ENCODE data around the gene RIPK3. TPM values are rescaled to one million over a fixed set of nuclear protein-coding genes. Genes with fewer than 3 reads are reported as not detected.
"Not testable (repeated sequence)": the region's sequence is repeated elsewhere in the genome, so short reads cannot be mapped to it uniquely, and the experiment has no call there.

The RIPK3 gene
- polyA plus RNA-seq, 6 donors from 2014 or later, result 7.7 to 12.9 (median 9.3) TPM; not detected in 1

- Mint-ChIP-seq H3K4me3 (no peak overlapping the region), H3K9me3 (no peaks in the 10 kb centered on the region), H3K4me1 (no peaks in the 10 kb centered on the region), H3K27ac (no peak overlapping the region), H3K36me3 (no peaks in the 10 kb centered on the region), H3K27me3 (peaks cover 0 to 5% (median 0%) of the 10 kb centered on the region in 3 donors)
- ATAC-seq (ENCODE audit: low read depth in 2 of 2) (no peak), DNase-seq (no peak)
Observed at GRCh38 chr14:24377657-24378056, 37.9 kb upstream of the RIPK3 start.

GRCh38 chr14:24377126-24377525, 37.3 kb upstream of the RIPK3 start:
- Mint-ChIP-seq H3K36me3 (no peaks in the 10 kb centered on the region), H3K9me3 (no peaks in the 10 kb centered on the region), H3K4me1 (no peaks in the 10 kb centered on the region), H3K4me3 (no peak overlapping the region), H3K27me3 (peaks cover 0 to 5% (median 0%) of the 10 kb centered on the region in 3 donors), H3K27ac (no peak overlapping the region)
- ATAC-seq (ENCODE audit: low read depth in 2 of 2) (no peak), DNase-seq (no peak)

- peaks cover 0 to 5% (median 0%) of the 10 kb centered on the region in 3 donors for H3K27me3 Mint-ChIP-seq
Observed at GRCh38 chr14:24376448-24377070, 36.8 kb upstream of the RIPK3 start.

DNA sequence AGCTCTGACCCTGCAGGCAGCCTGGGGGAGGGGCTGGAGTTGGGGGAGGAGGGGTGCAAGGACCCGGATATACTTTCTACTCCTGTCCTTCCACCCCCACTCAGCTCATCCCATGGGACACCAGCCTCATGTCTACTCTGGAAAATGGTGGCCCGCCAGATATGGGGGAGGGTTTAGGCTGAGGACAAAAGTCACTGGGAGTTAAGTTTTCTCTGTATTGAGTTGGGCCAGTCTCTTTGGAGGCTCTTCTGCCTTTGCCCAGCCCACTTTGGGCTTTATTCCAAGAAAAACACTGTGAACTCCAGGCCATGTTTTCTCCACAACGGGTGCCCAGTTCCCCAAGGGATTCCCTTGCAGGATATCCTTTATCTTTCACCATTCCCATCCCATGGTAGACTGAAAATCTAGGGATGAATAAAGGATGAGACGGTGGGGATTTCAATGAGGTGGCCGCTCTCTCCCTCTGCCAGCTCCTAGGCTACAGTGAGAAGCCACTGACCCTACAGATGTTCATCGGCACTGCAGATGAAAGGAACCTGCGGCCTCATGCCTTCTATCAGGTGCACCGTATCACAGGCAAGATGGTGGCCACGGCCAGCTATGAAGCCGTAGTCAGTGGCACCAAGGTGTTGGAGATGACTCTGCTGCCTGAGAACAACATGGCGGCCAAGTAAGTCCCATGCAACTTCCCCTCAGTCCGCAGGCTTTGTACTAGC, 33.1 kb upstream of the RIPK3 start:
- H3K27ac Mint-ChIP-seq, result no peak overlapping the region
- H3K4me1 Mint-ChIP-seq, result peaks cover 10 to 12% (median 10%) of the 10 kb centered on the region in 3 donors
- no peaks in the 10 kb centered on the region for H3K36me3 Mint-ChIP-seq
- peaks cover 0 to 6% (median 5%) of the 10 kb centered on the region in 3 donors for H3K27me3 Mint-ChIP-seq
- no peaks in the 10 kb centered on the region for H3K9me3 Mint-ChIP-seq
- ATAC-seq (ENCODE audit: low read depth in 2 of 2) (no peak), DNase-seq (no peak)
- no peak overlapping the region for H3K4me3 Mint-ChIP-seq

More at GRCh38 chr14:24376448-24377070, 36.8 kb upstream of the RIPK3 start:
- ATAC-seq (ENCODE audit: low read depth in 2 of 2), result no peak
- DNase-seq, result no peak
- no peak overlapping the region for H3K27ac Mint-ChIP-seq
- H3K4me1 Mint-ChIP-seq, result no peaks in the 10 kb centered on the region
- no peaks in the 10 kb centered on the region for H3K9me3 Mint-ChIP-seq
- no peaks in the 10 kb centered on the region for H3K36me3 Mint-ChIP-seq
- no peak overlapping the region for H3K4me3 Mint-ChIP-seq

- peak overlapping the region in 1 of 6 donors; percentile 92 for H3K27ac Mint-ChIP-seq
- peaks cover 22 to 24% (median 23%) of the 10 kb centered on the region in 3 donors for H3K4me1 Mint-ChIP-seq
- H3K36me3 Mint-ChIP-seq; ATAC-seq (ENCODE audit: low read depth in 2 of 2); H3K9me3 Mint-ChIP-seq; DNase-seq: not testable (repeated sequence)
- peak overlapping the region in 1 of 8 donors; percentile 43 for H3K4me3 Mint-ChIP-seq
- H3K27me3 Mint-ChIP-seq, result peaks cover 0 to 16% (median 0%) of the 10 kb centered on the region in 3 donors
Observed at GRCh38 chr14:24371605-24372004, 31.8 kb upstream of the RIPK3 start.

GRCh38 chr14:24370748-24371147, 31.0 kb upstream of the RIPK3 start:
- Mint-ChIP-seq H3K27me3 (peaks cover 0 to 16% (median under 1%) of the 10 kb centered on the region in 3 donors), H3K4me3 (peak overlapping the region in 2 of 8 donors; percentile 19 to 43), H3K36me3 (no peaks in the 10 kb centered on the region), H3K9me3 (no peaks in the 10 kb centered on the region), H3K4me1 (peaks cover 27 to 32% (median 30%) of the 10 kb centered on the region in 3 donors), H3K27ac (peak overlapping the region in 1 of 6 donors; percentile 50)
- no peak for ATAC-seq (ENCODE audit: low read depth in 2 of 2)
- no peak for DNase-seq

GRCh38 chr14:24369907-24370687, 30.3 kb upstream of the RIPK3 start:
- H3K4me1 Mint-ChIP-seq, result peaks cover 33 to 37% (median 35%) of the 10 kb centered on the region in 3 donors
- H3K27me3 Mint-ChIP-seq, result peaks cover 0 to 16% (median 4%) of the 10 kb centered on the region in 3 donors
- H3K9me3 Mint-ChIP-seq, result no peaks in the 10 kb centered on the region
- peak overlapping the region in 4 of 8 donors; percentile 19 to 80 (median 50) for H3K4me3 Mint-ChIP-seq
- no peak for ATAC-seq (ENCODE audit: low read depth in 2 of 2)
- DNase-seq, result no peak
- H3K36me3 Mint-ChIP-seq, result no peaks in the 10 kb centered on the region
- H3K27ac Mint-ChIP-seq, result no peak overlapping the region

- Mint-ChIP-seq H3K27me3 (peaks cover 0 to 16% (median 4%) of the 10 kb centered on the region in 3 donors), H3K4me3 (peak overlapping the region in 5 of 8 donors; percentile 59 to 80 (median 70)), H3K36me3 (no peaks in the 10 kb centered on the region), H3K27ac (peak overlapping the region in 4 of 6 donors; percentile 28 to 87 (median 62)), H3K9me3 (no peaks in the 10 kb centered on the region), H3K4me1 (peaks cover 34 to 38% (median 35%) of the 10 kb centered on the region in 3 donors)
- DNase-seq, result no peak
- no peak for ATAC-seq (ENCODE audit: low read depth in 2 of 2)
Observed at GRCh38 chr14:24369463-24369862, 29.7 kb upstream of the RIPK3 start.

DNA sequence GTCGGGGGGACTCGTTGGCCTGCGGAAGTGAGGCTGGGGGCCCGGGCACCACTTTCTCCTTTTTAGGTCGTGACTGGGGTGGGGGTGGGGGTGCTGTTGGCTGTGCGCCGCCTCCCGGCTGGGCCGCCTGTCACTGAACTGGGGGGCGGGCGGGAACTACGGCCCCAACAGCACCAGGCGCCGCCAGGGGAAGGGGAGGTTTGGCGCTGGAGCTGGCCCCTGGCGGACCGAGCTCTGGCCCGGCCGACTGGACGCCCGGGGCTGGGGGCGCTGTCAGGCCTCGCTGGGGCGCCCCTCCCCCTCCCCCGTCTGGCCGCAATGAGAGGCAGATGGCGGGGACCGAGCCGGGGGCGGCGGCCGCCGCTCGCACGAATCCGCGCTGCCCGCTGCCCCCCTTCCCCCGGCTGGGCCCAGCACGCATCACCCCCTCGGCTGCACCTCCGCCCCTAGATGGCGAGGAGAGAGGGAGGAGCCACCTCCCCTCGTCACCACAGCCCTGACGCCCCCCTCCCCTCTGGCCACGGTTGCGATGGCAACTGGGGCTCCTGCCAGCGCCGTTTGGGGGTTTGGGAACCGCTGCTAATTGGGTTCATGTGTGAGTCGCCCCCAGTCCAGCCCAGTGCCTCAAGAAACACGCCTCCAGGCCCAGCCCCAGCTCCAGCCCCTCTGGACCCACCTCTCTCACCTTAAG, 28.9 kb upstream of the RIPK3 start:
- peaks cover 34 to 38% (median 35%) of the 10 kb centered on the region in 3 donors for H3K4me1 Mint-ChIP-seq
- DNase-seq (peak; percentile 70), ATAC-seq (ENCODE audit: low read depth in 2 of 2) (peak; percentile 25 to 30)
- H3K9me3 Mint-ChIP-seq, result no peaks in the 10 kb centered on the region
- peak overlapping the region; percentile 47 to 87 (median 80) for H3K27ac Mint-ChIP-seq
- no peaks in the 10 kb centered on the region for H3K36me3 Mint-ChIP-seq
- H3K27me3 Mint-ChIP-seq, result peaks cover 0 to 16% (median 4%) of the 10 kb centered on the region in 3 donors
- H3K4me3 Mint-ChIP-seq, result peak overlapping the region; percentile 76 to 97 (median 84)

DNA sequence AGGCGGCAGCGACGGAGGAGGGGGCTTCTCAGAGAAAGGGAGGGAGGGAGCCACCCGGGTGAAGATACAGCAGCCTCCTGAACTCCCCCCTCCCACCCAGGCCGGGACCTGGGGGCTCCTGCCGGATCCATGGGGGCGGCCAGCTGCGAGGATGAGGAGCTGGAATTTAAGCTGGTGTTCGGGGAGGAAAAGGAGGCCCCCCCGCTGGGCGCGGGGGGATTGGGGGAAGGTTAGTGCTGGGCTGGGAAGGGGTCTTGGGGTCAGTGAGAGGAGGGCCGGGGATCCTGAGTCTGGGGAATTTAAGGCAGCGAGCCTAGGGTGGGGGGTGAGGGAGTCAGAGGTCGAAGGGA, 28.4 kb upstream of the RIPK3 start:
- Mint-ChIP-seq H3K4me1 (peaks cover 34 to 38% (median 35%) of the 10 kb centered on the region in 3 donors), H3K27me3 (peaks cover 0 to 17% (median 4%) of the 10 kb centered on the region in 3 donors), H3K4me3 (peak overlapping the region; percentile 76 to 97 (median 82)), H3K36me3 (no peaks in the 10 kb centered on the region), H3K27ac (peak overlapping the region in 5 of 6 donors; percentile 38 to 87 (median 76)), H3K9me3 (no peaks in the 10 kb centered on the region)
- no peak for DNase-seq
- ATAC-seq (ENCODE audit: low read depth in 2 of 2), result no peak

DNA sequence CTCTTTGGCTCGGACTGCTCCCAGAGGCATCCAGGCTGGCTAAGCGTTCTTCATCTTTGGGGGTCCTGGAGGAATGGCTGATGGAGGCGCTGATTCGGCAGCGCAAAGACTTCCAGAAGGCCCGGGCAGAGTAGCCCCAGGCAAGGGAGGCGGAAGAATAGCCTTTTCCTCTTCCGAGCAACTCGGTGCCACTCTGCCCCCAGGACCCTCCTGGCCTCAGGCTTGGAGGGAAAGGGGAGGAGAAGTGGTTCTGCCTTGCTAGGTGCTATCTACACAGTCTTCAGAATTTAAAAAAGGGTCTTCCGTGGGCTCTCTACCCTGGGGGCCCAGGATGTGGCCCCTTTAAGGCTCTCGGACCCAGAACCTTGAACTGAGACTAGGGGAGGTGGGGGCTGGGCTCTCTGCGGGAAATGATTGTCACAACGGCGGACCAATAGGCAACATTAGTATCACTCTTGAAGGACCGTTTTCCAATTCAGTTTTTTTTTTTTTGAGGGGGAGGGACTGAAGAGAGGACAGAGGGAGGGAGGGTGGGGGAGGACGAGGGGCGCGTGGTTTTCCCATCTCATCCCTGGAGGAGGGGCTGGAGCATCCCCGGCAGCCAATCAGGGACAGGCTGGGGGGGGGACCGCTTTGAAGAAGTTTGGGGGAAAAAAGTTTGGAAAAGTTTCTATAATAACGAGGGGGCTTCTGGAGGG, 27.9 kb upstream of the RIPK3 start, which contains the start of gene NFATC4:
NFATC4 (plus strand) TSS at position 671 of the 698 bp plus-strand sequence. CDS start 157 bp downstream, outside the sequence.
- DNase-seq (peak; percentile 29), ATAC-seq (ENCODE audit: low read depth in 2 of 2) (no peak)
- H3K4me3 Mint-ChIP-seq, result peak within 1 kb of the TSS; percentile 77 to 97 (median 88)
- H3K36me3 Mint-ChIP-seq, result no peaks in the 10 kb centered on the region
- peaks cover 0 to 23% (median 4%) of the 10 kb centered on the region in 3 donors for H3K27me3 Mint-ChIP-seq
- H3K27ac Mint-ChIP-seq, result peak within 1 kb of the TSS; percentile 87 to 97 (median 92)
- peaks cover 34 to 38% (median 35%) of the 10 kb centered on the region in 3 donors for H3K4me1 Mint-ChIP-seq
- no peaks in the 10 kb centered on the region for H3K9me3 Mint-ChIP-seq

Data from naive B cell (primary cell).